Omental fat pad (tissue), 4 donors: ENCODE data around the gene PLA2R1. TPM values are rescaled to one million over a fixed set of nuclear protein-coding genes. Genes with fewer than 3 reads are reported as not detected.

Experiments used
- ATAC-seq: fragments of 150-250 bp; one replicate; pipeline ENCODE4 v1.9.1; 2016; ENCODE audit warnings: mild to moderate bottlenecking, moderate library complexity; ENCODE audit not compliant: low FRiP score
- DNase-seq: peaks from one replicate; pipeline ENCODE4 v3.0.0-alpha.2; 2019; ENCODE audit warnings: low spot score
- total RNA-seq, 4 donors: library from RNA; depleted of rRNA; stranded (reverse); fragments of >200 nt; gene quantifications; one replicate each; pipeline ENCODE4 v1.1.0, GENCODE V29; 2016
- TF ChIP-seq, protein P1 (sequence below), 3 donors: fragments of 450-650 bp; IDR thresholded peaks; one replicate each; pipeline ENCODE4 v1.5.1; 2016 to 2017; ENCODE audit warnings: antibody characterized with exemption in 3 of 3, mild to moderate bottlenecking in 3 of 3, moderate library complexity in 2 of 3

Gene PLA2R1
- total RNA-seq, 4 donors from 2014 or later, result 6.5 to 13.5 (median 12.5) TPM

GRCh38 chr2:159939946-159940345, 122.5 kb downstream of the PLA2R1 start:
- no peak for ATAC-seq
- TF ChIP-seq, protein P1, sequence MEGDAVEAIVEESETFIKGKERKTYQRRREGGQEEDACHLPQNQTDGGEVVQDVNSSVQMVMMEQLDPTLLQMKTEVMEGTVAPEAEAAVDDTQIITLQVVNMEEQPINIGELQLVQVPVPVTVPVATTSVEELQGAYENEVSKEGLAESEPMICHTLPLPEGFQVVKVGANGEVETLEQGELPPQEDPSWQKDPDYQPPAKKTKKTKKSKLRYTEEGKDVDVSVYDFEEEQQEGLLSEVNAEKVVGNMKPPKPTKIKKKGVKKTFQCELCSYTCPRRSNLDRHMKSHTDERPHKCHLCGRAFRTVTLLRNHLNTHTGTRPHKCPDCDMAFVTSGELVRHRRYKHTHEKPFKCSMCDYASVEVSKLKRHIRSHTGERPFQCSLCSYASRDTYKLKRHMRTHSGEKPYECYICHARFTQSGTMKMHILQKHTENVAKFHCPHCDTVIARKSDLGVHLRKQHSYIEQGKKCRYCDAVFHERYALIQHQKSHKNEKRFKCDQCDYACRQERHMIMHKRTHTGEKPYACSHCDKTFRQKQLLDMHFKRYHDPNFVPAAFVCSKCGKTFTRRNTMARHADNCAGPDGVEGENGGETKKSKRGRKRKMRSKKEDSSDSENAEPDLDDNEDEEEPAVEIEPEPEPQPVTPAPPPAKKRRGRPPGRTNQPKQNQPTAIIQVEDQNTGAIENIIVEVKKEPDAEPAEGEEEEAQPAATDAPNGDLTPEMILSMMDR (IDR thresholded peaks at IDR 0.05), result no peak
- no peak for DNase-seq

- ATAC-seq (no peak), DNase-seq (no peak)
- TF ChIP-seq, protein P1 (IDR thresholded peaks at IDR 0.05), result no peak
Measured at GRCh38 chr2:159938395-159938794, 124.0 kb downstream of the PLA2R1 start.

- ATAC-seq (no peak), DNase-seq (no peak)
- TF ChIP-seq, protein P1 (IDR thresholded peaks at IDR 0.05), result no peak
Measured at GRCh38 chr2:159936471-159936870, 125.9 kb downstream of the PLA2R1 start.

DNA sequence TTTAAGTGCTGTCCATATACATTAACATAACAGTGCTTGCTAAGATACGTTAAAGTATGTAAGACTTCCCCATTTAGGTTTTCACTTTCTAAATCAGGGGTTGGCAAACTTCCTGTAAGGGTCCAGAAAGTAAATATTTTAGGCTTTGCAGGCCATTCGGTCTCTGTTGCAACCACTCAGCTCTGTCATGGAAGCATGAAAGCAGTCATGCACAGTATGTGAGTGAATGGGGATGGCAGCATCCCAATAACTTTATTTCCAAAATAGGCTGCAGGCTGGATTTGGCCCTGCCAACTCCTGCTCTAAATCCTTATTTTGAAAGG, 128.7 kb downstream of the PLA2R1 start:
- TF ChIP-seq, protein P1 (IDR thresholded peaks at IDR 0.05), result no peak
- no peak for ATAC-seq

GRCh38 chr2:159933040-159933726, 129.2 kb downstream of the PLA2R1 start:
- TF ChIP-seq, protein P1 (IDR thresholded peaks at IDR 0.05), result no peak
- ATAC-seq (no peak), DNase-seq (no peak)

More for the DNA sequence above, 128.7 kb downstream of the PLA2R1 start:
- no peak for DNase-seq

DNA sequence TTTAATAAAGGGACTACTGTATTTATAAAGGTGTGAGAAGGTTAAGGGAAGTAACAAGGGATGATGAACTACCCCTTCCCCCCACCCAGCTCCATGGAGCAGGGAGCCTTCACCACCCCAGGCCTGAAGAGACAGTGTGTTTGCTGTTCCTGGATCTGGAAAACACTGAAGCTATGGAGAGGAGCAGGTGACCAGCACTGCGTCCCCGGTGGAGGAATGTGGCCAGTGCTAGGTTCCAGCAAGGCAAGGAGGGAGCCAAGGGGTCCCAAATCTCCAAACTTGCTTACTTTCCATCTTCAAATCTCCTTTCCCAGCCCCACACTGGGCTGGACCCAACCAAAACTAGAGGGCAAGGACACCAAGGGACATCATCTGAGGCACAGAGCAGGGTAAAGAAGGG, 135.7 kb downstream of the PLA2R1 start:
- TF ChIP-seq, protein P1 (IDR thresholded peaks at IDR 0.05), result no peak
- ATAC-seq, result no peak
- DNase-seq, result no peak

DNA sequence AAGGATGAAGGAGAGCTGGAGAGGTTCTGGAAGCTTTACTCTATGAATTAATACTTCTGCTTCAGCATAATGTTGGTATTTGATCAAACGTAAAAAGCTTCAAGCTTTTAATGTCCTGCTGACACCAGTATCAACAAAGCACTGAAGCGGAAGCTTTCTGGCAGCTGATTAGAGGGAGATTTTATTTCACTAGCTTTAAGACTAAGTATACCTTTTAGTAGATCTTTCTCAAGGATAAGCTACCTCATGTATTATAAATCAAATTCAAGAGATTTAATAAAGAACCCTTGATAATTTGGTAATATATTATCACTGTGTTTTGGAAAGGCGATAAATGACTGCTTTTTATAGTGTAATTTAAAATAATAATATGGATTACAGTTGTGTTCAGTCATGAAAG, 136.4 kb downstream of the PLA2R1 start:
- ATAC-seq (no peak), DNase-seq (no peak)
- TF ChIP-seq, protein P1 (IDR thresholded peaks at IDR 0.05), result no peak
